GM12873 (cell line): ENCODE results near the gene WDPCP.

ENCODE experiments used
- TF ChIP-seq, protein P1 (sequence below): IDR thresholded peaks from 2 replicates; pipeline ENCODE4 v1.5.1; 2012; ENCODE audit warnings: low read depth, mild to moderate bottlenecking, moderate library complexity, low read length, control low read depth; ENCODE audit not compliant: insufficient read depth; ENCODE audit errors: missing control alignments

Gene WDPCP

DNA sequence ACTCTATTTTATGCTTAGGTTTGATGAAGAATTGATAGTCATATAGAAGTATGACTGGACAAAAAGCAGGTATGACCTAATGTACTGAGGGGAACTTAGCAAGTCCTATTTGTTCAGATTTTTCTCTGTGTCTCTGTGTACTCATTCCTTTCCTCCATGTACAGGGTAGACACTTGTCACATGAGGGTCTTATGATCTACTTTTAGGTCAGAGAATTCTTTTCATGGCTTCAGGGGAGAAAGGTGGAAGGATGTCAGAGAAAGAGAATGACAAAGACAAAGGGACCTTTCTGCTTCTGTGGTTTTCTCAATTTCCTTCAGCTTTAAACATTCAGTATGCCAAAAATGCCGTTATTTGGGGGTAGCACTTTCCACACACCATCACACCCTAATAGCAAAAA lies 181.6 kb downstream of the WDPCP start:
- TF ChIP-seq, protein P1, sequence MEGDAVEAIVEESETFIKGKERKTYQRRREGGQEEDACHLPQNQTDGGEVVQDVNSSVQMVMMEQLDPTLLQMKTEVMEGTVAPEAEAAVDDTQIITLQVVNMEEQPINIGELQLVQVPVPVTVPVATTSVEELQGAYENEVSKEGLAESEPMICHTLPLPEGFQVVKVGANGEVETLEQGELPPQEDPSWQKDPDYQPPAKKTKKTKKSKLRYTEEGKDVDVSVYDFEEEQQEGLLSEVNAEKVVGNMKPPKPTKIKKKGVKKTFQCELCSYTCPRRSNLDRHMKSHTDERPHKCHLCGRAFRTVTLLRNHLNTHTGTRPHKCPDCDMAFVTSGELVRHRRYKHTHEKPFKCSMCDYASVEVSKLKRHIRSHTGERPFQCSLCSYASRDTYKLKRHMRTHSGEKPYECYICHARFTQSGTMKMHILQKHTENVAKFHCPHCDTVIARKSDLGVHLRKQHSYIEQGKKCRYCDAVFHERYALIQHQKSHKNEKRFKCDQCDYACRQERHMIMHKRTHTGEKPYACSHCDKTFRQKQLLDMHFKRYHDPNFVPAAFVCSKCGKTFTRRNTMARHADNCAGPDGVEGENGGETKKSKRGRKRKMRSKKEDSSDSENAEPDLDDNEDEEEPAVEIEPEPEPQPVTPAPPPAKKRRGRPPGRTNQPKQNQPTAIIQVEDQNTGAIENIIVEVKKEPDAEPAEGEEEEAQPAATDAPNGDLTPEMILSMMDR = no peak

GRCh38 chr2:63403820-63404219 lies 184.5 kb downstream of the WDPCP start:
- TF ChIP-seq, protein P1 = no peak

GRCh38 chr2:63399156-63399555 lies 189.1 kb downstream of the WDPCP start:
- TF ChIP-seq, protein P1 = no peak

- TF ChIP-seq, protein P1 = no peak
Measured at GRCh38 chr2:63379451-63379850, 208.8 kb downstream of the WDPCP start.

- TF ChIP-seq, protein P1 = no peak
Measured at GRCh38 chr2:63378589-63378988, 209.7 kb downstream of the WDPCP start.

- TF ChIP-seq, protein P1 = no peak
Measured at GRCh38 chr2:63374341-63374740, 213.9 kb downstream of the WDPCP start.

DNA sequence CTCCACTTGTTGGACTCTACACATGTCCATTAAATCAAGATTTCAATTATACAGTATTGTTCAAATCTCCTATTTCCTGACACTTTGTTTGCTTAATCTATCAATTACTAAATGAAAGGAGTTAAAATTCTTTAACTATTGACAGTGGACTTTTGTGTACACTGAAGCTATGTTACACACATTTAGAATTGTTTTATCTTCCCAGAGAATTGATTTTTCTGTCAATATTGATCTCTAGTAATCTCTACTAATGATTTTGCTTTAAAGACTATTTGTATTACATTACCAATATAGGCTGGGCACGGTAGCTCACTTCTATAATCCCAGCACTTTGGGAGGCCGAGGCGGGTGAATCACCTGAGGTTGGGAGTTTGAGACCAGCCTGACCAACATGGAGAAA lies 215.7 kb downstream of the WDPCP start:
- TF ChIP-seq, protein P1 = no peak
